Measurements from ENCODE around the gene CDK12.

- TF ChIP-seq POLR2A (IDR thresholded peaks at IDR 0.05) (no peak), CTCF (IDR thresholded peaks at IDR 0.05) (no peak), EP300 (IDR thresholded peaks at IDR 0.05) (no peak)
Observed at GRCh38 chr17:39416141-39416540, 45.1 kb upstream of the CDK12 start.
